OCI-LY3 (cell line): ENCODE data around the gene CCDC159.

Source experiments
- EZH2phosphoT487 ChIP-seq: fragments of 200-600 bp; shearing (Covaris generic); IDR thresholded peaks from 2 replicates; pipeline ENCODE4 v1.6.1; 2018; ENCODE audit warnings: antibody characterized with exemption, mixed run types, low read depth
- TF ChIP-seq, protein P1 (sequence below): fragments of 200-600, 300-600 bp; sonication (generic); IDR thresholded peaks from 2 replicates; pipeline ENCODE4 v1.5.1; 2014; ENCODE audit warnings: antibody characterized with exemption, low read length, low read depth

- TF ChIP-seq, protein P1, sequence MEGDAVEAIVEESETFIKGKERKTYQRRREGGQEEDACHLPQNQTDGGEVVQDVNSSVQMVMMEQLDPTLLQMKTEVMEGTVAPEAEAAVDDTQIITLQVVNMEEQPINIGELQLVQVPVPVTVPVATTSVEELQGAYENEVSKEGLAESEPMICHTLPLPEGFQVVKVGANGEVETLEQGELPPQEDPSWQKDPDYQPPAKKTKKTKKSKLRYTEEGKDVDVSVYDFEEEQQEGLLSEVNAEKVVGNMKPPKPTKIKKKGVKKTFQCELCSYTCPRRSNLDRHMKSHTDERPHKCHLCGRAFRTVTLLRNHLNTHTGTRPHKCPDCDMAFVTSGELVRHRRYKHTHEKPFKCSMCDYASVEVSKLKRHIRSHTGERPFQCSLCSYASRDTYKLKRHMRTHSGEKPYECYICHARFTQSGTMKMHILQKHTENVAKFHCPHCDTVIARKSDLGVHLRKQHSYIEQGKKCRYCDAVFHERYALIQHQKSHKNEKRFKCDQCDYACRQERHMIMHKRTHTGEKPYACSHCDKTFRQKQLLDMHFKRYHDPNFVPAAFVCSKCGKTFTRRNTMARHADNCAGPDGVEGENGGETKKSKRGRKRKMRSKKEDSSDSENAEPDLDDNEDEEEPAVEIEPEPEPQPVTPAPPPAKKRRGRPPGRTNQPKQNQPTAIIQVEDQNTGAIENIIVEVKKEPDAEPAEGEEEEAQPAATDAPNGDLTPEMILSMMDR, result no peak
- TF ChIP-seq EZH2phosphoT487, result no peak
Measured at GRCh38 chr19:11332822-11333221, 13.5 kb upstream of the CCDC159 start.
